HEK293 (cell line): ENCODE data around the gene ASXL1.

ENCODE experiments used
- CTCF ChIA-PET: fragments of 350-600 bp; formaldehyde crosslinking; extraction: SDS; loops from one replicate; lab custom pipeline; 2021; ENCODE audit warnings: antibody characterized with exemption; lab: Yijun Ruan, JAX
- POLR2A ChIA-PET: fragments of 300-600 bp; formaldehyde crosslinking; extraction: SDS; loops from one replicate; lab custom pipeline; 2020; ENCODE audit warnings: antibody characterized with exemption, inconsistent platforms; lab: Yijun Ruan, JAX
- H3K27ac ChIP-seq: fragments of 200-500 bp; sonication (Bioruptor generic); 2 replicates; pipeline ENCODE4 v1.5.1; 2014; ENCODE audit warnings: low read depth, low read length, control low read depth, inconsistent platforms; ENCODE audit errors: extremely low read depth
- H3K36me3 ChIP-seq, 2 experiments: fragments of 200-500 bp in 1 of 2; sonication (Bioruptor generic) in 1 of 2; 1 replicate in 1 of 2; 2 replicates in 1 of 2; pipeline ENCODE4 v1.5.1; 2014 to 2017; ENCODE audit warnings: inconsistent platforms in 2 of 2, low read length in 2 of 2; ENCODE audit not compliant: control insufficient read depth in 2 of 2, insufficient read depth in 1 of 2
- H3K4me1 ChIP-seq: fragments of 200-500 bp; sonication (Bioruptor generic); 2 replicates; pipeline ENCODE4 v1.5.1; 2014; ENCODE audit warnings: mild to moderate bottlenecking, low read length, inconsistent platforms; ENCODE audit not compliant: control insufficient read depth, insufficient read depth
- H3K4me3 ChIP-seq: 2 replicates; pipeline ENCODE4 v1.5.1; 2011; ENCODE audit warnings: low read depth, mild to moderate bottlenecking, control low read depth, low read length, moderate library complexity
- H3K9me3 ChIP-seq: fragments of 200-500 bp; sonication (Bioruptor generic); 2 replicates; pipeline ENCODE4 v1.5.1; 2014; ENCODE audit warnings: low read depth, low read length, inconsistent platforms; ENCODE audit not compliant: control insufficient read depth, insufficient read depth
- BCL11A ChIP-seq: fragments of 450-650 bp; formaldehyde crosslinking; IDR thresholded peaks from 2 replicates; pipeline ENCODE4 v1.5.1; 2016; ENCODE audit warnings: low read depth, missing biosample characterization, missing genetic modification characterization
- EGR2 ChIP-seq: fragments of 450-650 bp; formaldehyde crosslinking; IDR thresholded peaks from 2 replicates; pipeline ENCODE4 v1.5.1; 2016; ENCODE audit warnings: low read depth, missing biosample characterization, missing genetic modification characterization
- HIC1 ChIP-seq: fragments of 450-650 bp; formaldehyde crosslinking; IDR thresholded peaks from 2 replicates; pipeline ENCODE4 v1.5.1; 2016; ENCODE audit warnings: missing biosample characterization, missing genetic modification characterization
- PATZ1 ChIP-seq: fragments of 450-650 bp; formaldehyde crosslinking; IDR thresholded peaks from 2 replicates; pipeline ENCODE4 v1.5.1; 2016; ENCODE audit warnings: missing biosample characterization, missing genetic modification characterization
- SALL2 ChIP-seq: fragments of 450-650 bp; formaldehyde crosslinking; IDR thresholded peaks from 2 replicates; pipeline ENCODE4 v1.5.0; 2017; ENCODE audit warnings: missing biosample characterization, mild to moderate bottlenecking, missing genetic modification characterization, borderline replicate concordance
- TCF7L2 ChIP-seq: IDR thresholded peaks from 2 replicates; pipeline ENCODE4 v1.6.1; 2011; ENCODE audit warnings: low read depth, mild to moderate bottlenecking, inconsistent platforms, low read length, moderate library complexity, borderline replicate concordance
- TSHZ1 ChIP-seq: fragments of 450-650 bp; formaldehyde crosslinking; IDR thresholded peaks from 2 replicates; pipeline ENCODE4 v1.5.1; 2016; ENCODE audit warnings: missing biosample characterization, missing genetic modification characterization, borderline replicate concordance
- ZNF10 ChIP-seq: fragments of 450-650 bp; formaldehyde crosslinking; IDR thresholded peaks from 2 replicates; pipeline ENCODE4 v1.5.1; 2017; ENCODE audit warnings: missing biosample characterization, missing genetic modification characterization
- ZNF138 ChIP-seq: fragments of 450-650 bp; formaldehyde crosslinking; IDR thresholded peaks from 2 replicates; pipeline ENCODE4 v1.5.1; 2016; ENCODE audit warnings: missing biosample characterization, missing genetic modification characterization, borderline replicate concordance
- ZNF155 ChIP-seq: fragments of 450-650 bp; formaldehyde crosslinking; IDR thresholded peaks from 2 replicates; pipeline ENCODE4 v1.5.1; 2016; ENCODE audit warnings: missing biosample characterization, missing genetic modification characterization
- ZNF184 ChIP-seq: fragments of 450-650 bp; IDR thresholded peaks from 2 replicates; pipeline ENCODE4 v1.5.1; 2018; ENCODE audit warnings: missing biosample characterization, mild to moderate bottlenecking, missing genetic modification characterization
- ZNF2 ChIP-seq: fragments of 450-650 bp; formaldehyde crosslinking; IDR thresholded peaks from 2 replicates; pipeline ENCODE4 v1.5.1; 2016; ENCODE audit warnings: missing biosample characterization, missing genetic modification characterization
- ZNF24 ChIP-seq: fragments of 450-650 bp; formaldehyde crosslinking; IDR thresholded peaks from 2 replicates; pipeline ENCODE4 v1.5.1; 2016; ENCODE audit warnings: missing biosample characterization, missing genetic modification characterization
- ZNF292 ChIP-seq: fragments of 450-650 bp; formaldehyde crosslinking; IDR thresholded peaks from 2 replicates; pipeline ENCODE4 v1.5.1; 2016; ENCODE audit warnings: low read depth, missing biosample characterization, missing genetic modification characterization, borderline replicate concordance
- ZNF311 ChIP-seq: fragments of 450-650 bp; formaldehyde crosslinking; IDR thresholded peaks from 2 replicates; pipeline ENCODE4 v1.5.1; 2017; ENCODE audit warnings: missing biosample characterization, missing genetic modification characterization, borderline replicate concordance
- ZNF350 ChIP-seq: fragments of 450-650 bp; formaldehyde crosslinking; IDR thresholded peaks from 2 replicates; pipeline ENCODE4 v1.5.0; 2017; ENCODE audit warnings: missing biosample characterization, mild to moderate bottlenecking, missing genetic modification characterization
- ZNF391 ChIP-seq: fragments of 450-650 bp; formaldehyde crosslinking; IDR thresholded peaks from 2 replicates; pipeline ENCODE4 v1.5.1; 2016; ENCODE audit warnings: low read depth, missing biosample characterization, missing genetic modification characterization, borderline replicate concordance
- ZNF394 ChIP-seq: fragments of 450-650 bp; formaldehyde crosslinking; IDR thresholded peaks from 2 replicates; pipeline ENCODE4 v1.5.1; 2016; ENCODE audit warnings: missing biosample characterization, missing genetic modification characterization, mild to moderate bottlenecking, moderate library complexity, borderline replicate concordance
- ZNF416 ChIP-seq: fragments of 450-650 bp; formaldehyde crosslinking; IDR thresholded peaks from 2 replicates; pipeline ENCODE4 v1.5.1; 2016; ENCODE audit warnings: missing biosample characterization, missing genetic modification characterization
- ZNF548 ChIP-seq: fragments of 450-650 bp; formaldehyde crosslinking; IDR thresholded peaks from 2 replicates; pipeline ENCODE4 v1.5.1; 2016; ENCODE audit warnings: missing biosample characterization, missing genetic modification characterization
- ZNF654 ChIP-seq: fragments of 450-650 bp; formaldehyde crosslinking; IDR thresholded peaks from 2 replicates; pipeline ENCODE4 v1.5.1; 2016; ENCODE audit warnings: low read depth, missing biosample characterization, missing genetic modification characterization
- ZNF664 ChIP-seq: fragments of 450-650 bp; formaldehyde crosslinking; IDR thresholded peaks from 2 replicates; pipeline ENCODE4 v1.5.1; 2016; ENCODE audit warnings: missing biosample characterization, missing genetic modification characterization
- ZNF704 ChIP-seq: fragments of 450-650 bp; formaldehyde crosslinking; IDR thresholded peaks from 2 replicates; pipeline ENCODE4 v1.5.1; 2016; ENCODE audit warnings: missing biosample characterization, missing genetic modification characterization
- ZNF707 ChIP-seq: fragments of 450-650 bp; formaldehyde crosslinking; IDR thresholded peaks from 2 replicates; pipeline ENCODE4 v1.5.1; 2016; ENCODE audit warnings: missing biosample characterization, missing genetic modification characterization
- ZNF747 ChIP-seq: fragments of 450-650 bp; formaldehyde crosslinking; IDR thresholded peaks from 2 replicates; pipeline ENCODE4 v1.5.1; 2016; ENCODE audit warnings: missing biosample characterization, missing genetic modification characterization
- ZNF777 ChIP-seq: fragments of 450-650 bp; formaldehyde crosslinking; IDR thresholded peaks from 2 replicates; pipeline ENCODE4 v1.5.1; 2017; ENCODE audit warnings: missing biosample characterization, missing genetic modification characterization, borderline replicate concordance

The ASXL1 gene

GRCh38 chr20:32441638-32442037 lies 83.5 kb downstream of the ASXL1 start:
- ChIA-PET POLR2A (no interaction called here), CTCF (interaction anchor here (0.6 to 1.7 kb wide), 3 partner anchors 15 to 253 kb away, joined by 3 to 6 read pairs (median 3); no protein-coding TSS in a partner anchor)
- Histone ChIP-seq H3K27ac (no peak overlapping the region), H3K4me1 (no peaks in the 10 kb centered on the region), H3K4me3 (no peak overlapping the region), H3K9me3 (no peaks in the 10 kb centered on the region), H3K36me3 (peaks cover 5 to 66% of the 10 kb centered on the region in 2 experiments; a peak in 2 of 3 replicates)
- TF ChIP-seq ZNF664 (tag by site-specific recombination) (no peak), ZNF747 (tag by site-specific recombination) (no peak), ZNF10 (tag by site-specific recombination) (no peak), ZNF155 (tag by site-specific recombination) (no peak), ZNF416 (tag by site-specific recombination) (no peak), ZNF394 (tag by site-specific recombination) (no peak), ZNF777 (no peak), HIC1 (tag by site-specific recombination) (no peak), ZNF391 (tag by site-specific recombination) (no peak)

- no peak for TF ChIP-seq ZNF24 (tag by site-specific recombination)
- TF ChIP-seq ZNF350 (tag by site-specific recombination), result no peak
- TF ChIP-seq ZNF704 (tag by site-specific recombination), result no peak
- no peak for TF ChIP-seq TCF7L2
- TF ChIP-seq SALL2 (tag by site-specific recombination), result no peak
- TF ChIP-seq ZNF548 (tag by site-specific recombination), result no peak
- no peak for TF ChIP-seq PATZ1
- no peak for TF ChIP-seq ZNF138 (tag by site-specific recombination)
- no peak for TF ChIP-seq ZNF2 (tag by site-specific recombination)
- TF ChIP-seq TSHZ1 (tag by site-specific recombination), result no peak
- no peak for TF ChIP-seq ZNF292 (tag by site-specific recombination)
- no peak for TF ChIP-seq ZNF184
- no peak for TF ChIP-seq ZNF707
- no peak for TF ChIP-seq EGR2 (tag by site-specific recombination)
- TF ChIP-seq ZNF311 (tag by site-specific recombination), result no peak
- TF ChIP-seq BCL11A (tag by site-specific recombination), result no peak
- TF ChIP-seq ZNF654 (tag by site-specific recombination), result no peak
Measured at GRCh38 chr20:32442630-32443373, 84.7 kb downstream of the ASXL1 start.

More at GRCh38 chr20:32442630-32443373, 84.7 kb downstream of the ASXL1 start:
- ChIA-PET POLR2A (no interaction called here), CTCF (interaction anchor here (1.2 kb wide), 1 partner anchor 14 kb away, joined by 4 read pairs; no protein-coding TSS in a partner anchor)
- no peaks in the 10 kb centered on the region for H3K4me1 ChIP-seq
- no peak overlapping the region for H3K4me3 ChIP-seq
- peaks cover 5 to 60% of the 10 kb centered on the region in 2 experiments; a peak in 2 of 3 replicates for H3K36me3 ChIP-seq
- no peaks in the 10 kb centered on the region for H3K9me3 ChIP-seq
- H3K27ac ChIP-seq, result no peak overlapping the region
